Activated CD8-positive, alpha-beta memory T cell treated with anti-CD3 and anti-CD28 coated beads, Interleukin-2, amount 10 ng/mL, durations not matched to agents 7 days and 5 days (primary cell): ENCODE results near the gene WIZ. TPM values are rescaled to one million over a fixed set of nuclear protein-coding genes. Genes with fewer than 3 reads are reported as not detected.
"Not testable (repeated sequence)": the region's sequence is repeated elsewhere in the genome, so short reads cannot be mapped to it uniquely, and the experiment has no call there.

ENCODE experiments used
- ATAC-seq: fragments of 150-1000 bp; cut with Tn5 transposase; one replicate; pipeline ENCODE4 v1.10.0; 2021; ENCODE audit warnings: moderate library complexity
- CTCF ChIA-PET: fragments of 350-600 bp; sonication (Branson Sonifier 250); formaldehyde crosslinking; loops from one replicate; lab custom pipeline; 2021; ENCODE audit warnings: antibody characterized with exemption; lab: Charles Lee
- DNase-seq: peaks from one replicate; pipeline ENCODE4 v3.0.0-alpha.2; 2020
- H3K27ac Mint-ChIP-seq: one replicate; pipeline ENCODE4 v1.8.0; 2021; ENCODE audit warnings: mild to moderate bottlenecking, mixed read lengths
- H3K27me3 Mint-ChIP-seq: one replicate; pipeline ENCODE4 v1.8.0; 2021; ENCODE audit warnings: mixed read lengths
- H3K36me3 Mint-ChIP-seq: one replicate; pipeline ENCODE4 v1.8.0; 2021; ENCODE audit warnings: mild to moderate bottlenecking, mixed read lengths
- H3K4me1 Mint-ChIP-seq: one replicate; pipeline ENCODE4 v1.8.0; 2021; ENCODE audit warnings: mixed read lengths
- H3K4me3 Mint-ChIP-seq: one replicate; pipeline ENCODE4 v1.8.0; 2021; ENCODE audit warnings: mild to moderate bottlenecking, moderate library complexity, mixed read lengths
- H3K9me3 Mint-ChIP-seq: one replicate; pipeline ENCODE4 v1.8.0; 2022; ENCODE audit warnings: low read depth, mixed read lengths
- total RNA-seq, 2 experiments: library from RNA; stranded (reverse); gene quantifications; one replicate each; pipeline ENCODE4 v1.2.3, GENCODE V29; 2021

WIZ gene
- 10 to 100 TPM; 29.9 to 30.8 TPM for total RNA-seq

GRCh38 chr19:15449620-15450527 is at the start of gene WIZ:
Gene WIZ (minus strand): TSS chr19:15449956. CDS start chr19:15448307, 1,649 bp downstream.
- peaks cover 16% of the 10 kb centered on the region for H3K4me1 Mint-ChIP-seq

GRCh38 chr19:15498910-15499309 is 49.2 kb upstream of the WIZ start:
- Mint-ChIP-seq H3K4me3 (no peak overlapping the region), H3K36me3 (no peaks in the 10 kb centered on the region), H3K4me1 (no peaks in the 10 kb centered on the region), H3K9me3 (no peaks in the 10 kb centered on the region), H3K27ac (no peak overlapping the region), H3K27me3 (peaks cover 18% of the 10 kb centered on the region)
- DNase-seq (no peak), ATAC-seq (no peak)
- CTCF ChIA-PET = no interaction called here

More at GRCh38 chr19:15449620-15450527, at the start of gene WIZ:
- peaks cover 32% of the 10 kb centered on the region for H3K36me3 Mint-ChIP-seq
- ATAC-seq (peak; percentile 77), DNase-seq (peak; percentile 87)
- no peaks in the 10 kb centered on the region for H3K27me3 Mint-ChIP-seq
- peak within 1 kb of the TSS; percentile 49 for H3K4me3 Mint-ChIP-seq
- H3K27ac Mint-ChIP-seq = peak within 1 kb of the TSS; percentile 69
- H3K9me3 Mint-ChIP-seq = no peaks in the 10 kb centered on the region
- CTCF ChIA-PET = interaction anchor here (0.7 to 3.1 kb wide), 4 partner anchors 13 to 106 kb away, joined by 3 to 14 read pairs (median 6); partner anchors contain the start of gene AKAP8L

GRCh38 chr19:15498156-15498858 is 48.6 kb upstream of the WIZ start:
- Mint-ChIP-seq H3K27me3 (peaks cover 18% of the 10 kb centered on the region), H3K27ac (no peak overlapping the region), H3K4me1 (no peaks in the 10 kb centered on the region), H3K4me3 (no peak overlapping the region), H3K36me3 (no peaks in the 10 kb centered on the region), H3K9me3 (no peaks in the 10 kb centered on the region)
- no peak for DNase-seq
- CTCF ChIA-PET = no interaction called here
- ATAC-seq = no peak

GRCh38 chr19:15495151-15495550 is 45.4 kb upstream of the WIZ start:
- CTCF ChIA-PET = no interaction called here
- Mint-ChIP-seq H3K36me3 (no peaks in the 10 kb centered on the region), H3K4me1 (no peaks in the 10 kb centered on the region), H3K9me3 (no peaks in the 10 kb centered on the region), H3K27ac (no peak overlapping the region), H3K4me3 (no peak overlapping the region), H3K27me3 (peaks cover 15% of the 10 kb centered on the region)
- ATAC-seq (no peak), DNase-seq (no peak)

- DNase-seq = no peak
- H3K27ac Mint-ChIP-seq = no peak overlapping the region
- peaks cover 7% of the 10 kb centered on the region for H3K4me1 Mint-ChIP-seq
- H3K27me3 Mint-ChIP-seq = peaks cover 9% of the 10 kb centered on the region
- ATAC-seq = no peak
- CTCF ChIA-PET = no interaction called here
- H3K36me3 Mint-ChIP-seq = peaks cover 5% of the 10 kb centered on the region
- H3K9me3 Mint-ChIP-seq = peaks cover 6% of the 10 kb centered on the region
- H3K4me3 Mint-ChIP-seq = no peak overlapping the region
These were observed 38.9 kb upstream of the WIZ start for GRCh38 chr19:15488489-15489226.

- no peak overlapping the region for H3K27ac Mint-ChIP-seq
- H3K9me3 Mint-ChIP-seq = peaks cover 6% of the 10 kb centered on the region
- peaks cover 12% of the 10 kb centered on the region for H3K4me1 Mint-ChIP-seq
- DNase-seq (no peak), ATAC-seq (no peak)
- peaks cover 5% of the 10 kb centered on the region for H3K36me3 Mint-ChIP-seq
- CTCF ChIA-PET = interaction anchor here (1.5 kb wide), 1 partner anchor 395 kb away, joined by 4 read pairs; no protein-coding TSS in a partner anchor
- peaks cover 2% of the 10 kb centered on the region for H3K27me3 Mint-ChIP-seq
- H3K4me3 Mint-ChIP-seq = no peak overlapping the region
These were observed 37.3 kb upstream of the WIZ start for GRCh38 chr19:15487038-15487437.

- H3K36me3 Mint-ChIP-seq, H3K27me3 Mint-ChIP-seq, H3K4me3 Mint-ChIP-seq, DNase-seq, H3K27ac Mint-ChIP-seq, ATAC-seq, H3K9me3 Mint-ChIP-seq: not testable (repeated sequence)
- CTCF ChIA-PET = interaction anchor here (1.0 to 2.6 kb wide), 3 partner anchors 18 to 221 kb away, joined by 3 to 9 read pairs (median 4); no protein-coding TSS in a partner anchor
- H3K4me1 Mint-ChIP-seq = peaks cover 12% of the 10 kb centered on the region
These were observed 36.0 kb upstream of the WIZ start for GRCh38 chr19:15485768-15486167.

GRCh38 chr19:15480996-15481395 is 31.2 kb upstream of the WIZ start:
- not testable (repeated sequence) for H3K27me3 Mint-ChIP-seq, H3K9me3 Mint-ChIP-seq, H3K4me3 Mint-ChIP-seq, H3K36me3 Mint-ChIP-seq, ATAC-seq, DNase-seq, H3K27ac Mint-ChIP-seq
- H3K4me1 Mint-ChIP-seq = peaks cover 33% of the 10 kb centered on the region
- CTCF ChIA-PET = interaction anchor here (0.6 to 0.7 kb wide), 2 partner anchors 75 to 894 kb away, joined by 3 read pairs; no protein-coding TSS in a partner anchor

GRCh38 chr19:15479391-15480345 is 29.9 kb upstream of the WIZ start, which contains the start of gene PGLYRP2:
Gene PGLYRP2 (minus strand): TSS chr19:15479501. CDS start chr19:15479371, 130 bp downstream.
- no peak within 1 kb of the TSS for H3K27ac Mint-ChIP-seq
- DNase-seq = no peak
- H3K4me3 Mint-ChIP-seq = no peak within 1 kb of the TSS
- peaks cover 35% of the 10 kb centered on the region for H3K4me1 Mint-ChIP-seq
- H3K9me3 Mint-ChIP-seq = no peaks in the 10 kb centered on the region
- H3K36me3 Mint-ChIP-seq = peaks cover 2% of the 10 kb centered on the region
- no peak for ATAC-seq
- H3K27me3 Mint-ChIP-seq = no peaks in the 10 kb centered on the region
- CTCF ChIA-PET = interaction anchor here (0.6 to 3.2 kb wide), 6 partner anchors 10 to 76 kb away, joined by 3 to 8 read pairs (median 4); partner anchors contain the start of gene RASAL3

GRCh38 chr19:15476325-15476724 is 26.6 kb upstream of the WIZ start:
- H3K36me3 Mint-ChIP-seq = peaks cover 2% of the 10 kb centered on the region
- CTCF ChIA-PET = interaction anchor here (1.0 to 1.2 kb wide), 4 partner anchors 8 to 57 kb away, joined by 3 to 5 read pairs (median 4); partner anchors contain the start of gene AKAP8L
- no peak overlapping the region for H3K4me3 Mint-ChIP-seq
- DNase-seq (no peak), ATAC-seq (peak; percentile 16)
- no peaks in the 10 kb centered on the region for H3K9me3 Mint-ChIP-seq
- H3K27me3 Mint-ChIP-seq = no peaks in the 10 kb centered on the region
- H3K4me1 Mint-ChIP-seq = peaks cover 29% of the 10 kb centered on the region
- no peak overlapping the region for H3K27ac Mint-ChIP-seq

GRCh38 chr19:15475611-15476010 is 25.9 kb upstream of the WIZ start:
- no peak overlapping the region for H3K27ac Mint-ChIP-seq
- CTCF ChIA-PET = interaction anchor here (1.0 to 1.1 kb wide), 2 partner anchors 39 to 56 kb away, joined by 4 to 5 read pairs; partner anchors contain the start of gene AKAP8L
- H3K27me3 Mint-ChIP-seq = no peaks in the 10 kb centered on the region
- peaks cover 29% of the 10 kb centered on the region for H3K4me1 Mint-ChIP-seq
- no peak for ATAC-seq
- no peak overlapping the region for H3K4me3 Mint-ChIP-seq
- H3K9me3 Mint-ChIP-seq = no peaks in the 10 kb centered on the region
- no peak for DNase-seq
- H3K36me3 Mint-ChIP-seq = peaks cover 2% of the 10 kb centered on the region

- peaks cover 2% of the 10 kb centered on the region for H3K36me3 Mint-ChIP-seq
- CTCF ChIA-PET = interaction anchor here (0.7 kb wide), 1 partner anchor 82 kb away, joined by 3 read pairs; no protein-coding TSS in a partner anchor
- H3K27me3 Mint-ChIP-seq = no peaks in the 10 kb centered on the region
- peaks cover 29% of the 10 kb centered on the region for H3K4me1 Mint-ChIP-seq
- H3K9me3 Mint-ChIP-seq = no peaks in the 10 kb centered on the region
- no peak for ATAC-seq
- no peak overlapping the region for H3K27ac Mint-ChIP-seq
- DNase-seq = no peak
- no peak overlapping the region for H3K4me3 Mint-ChIP-seq
These were observed 25.4 kb upstream of the WIZ start for GRCh38 chr19:15475169-15475568.
